ENCODE data around the gene ASCL5.

DNA sequence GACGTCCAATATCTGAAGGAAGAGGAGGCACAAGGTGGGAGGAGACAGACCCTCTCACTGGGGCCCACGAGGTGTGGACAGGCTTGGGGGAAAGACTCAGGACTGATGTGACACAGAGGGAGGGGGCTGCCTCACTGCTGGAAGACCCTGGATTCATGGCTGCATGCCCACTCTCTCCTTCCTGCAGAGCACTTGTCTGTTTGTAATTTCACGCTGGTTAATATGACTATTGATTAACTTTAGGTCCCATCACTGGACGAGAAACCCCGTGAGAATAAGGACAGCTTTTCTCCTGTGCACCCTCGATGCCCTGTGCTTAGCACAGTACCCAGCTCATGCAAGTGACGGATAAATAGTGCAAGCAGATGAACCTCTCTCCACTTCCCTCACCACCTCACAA, 49.9 kb downstream of the ASCL5 start:
- TF ChIP-seq POLR2A (IDR thresholded peaks at IDR 0.05; ENCODE audit: low read depth, low read length) (no peak), POLR2AphosphoS5 (IDR thresholded peaks at IDR 0.05; ENCODE audit: low read depth, low read length) (no peak), TAF1 (IDR thresholded peaks at IDR 0.05; ENCODE audit: borderline replicate concordance, low read depth, low read length) (no peak)
